ENCODE results near the gene HPCAL1.

DNA sequence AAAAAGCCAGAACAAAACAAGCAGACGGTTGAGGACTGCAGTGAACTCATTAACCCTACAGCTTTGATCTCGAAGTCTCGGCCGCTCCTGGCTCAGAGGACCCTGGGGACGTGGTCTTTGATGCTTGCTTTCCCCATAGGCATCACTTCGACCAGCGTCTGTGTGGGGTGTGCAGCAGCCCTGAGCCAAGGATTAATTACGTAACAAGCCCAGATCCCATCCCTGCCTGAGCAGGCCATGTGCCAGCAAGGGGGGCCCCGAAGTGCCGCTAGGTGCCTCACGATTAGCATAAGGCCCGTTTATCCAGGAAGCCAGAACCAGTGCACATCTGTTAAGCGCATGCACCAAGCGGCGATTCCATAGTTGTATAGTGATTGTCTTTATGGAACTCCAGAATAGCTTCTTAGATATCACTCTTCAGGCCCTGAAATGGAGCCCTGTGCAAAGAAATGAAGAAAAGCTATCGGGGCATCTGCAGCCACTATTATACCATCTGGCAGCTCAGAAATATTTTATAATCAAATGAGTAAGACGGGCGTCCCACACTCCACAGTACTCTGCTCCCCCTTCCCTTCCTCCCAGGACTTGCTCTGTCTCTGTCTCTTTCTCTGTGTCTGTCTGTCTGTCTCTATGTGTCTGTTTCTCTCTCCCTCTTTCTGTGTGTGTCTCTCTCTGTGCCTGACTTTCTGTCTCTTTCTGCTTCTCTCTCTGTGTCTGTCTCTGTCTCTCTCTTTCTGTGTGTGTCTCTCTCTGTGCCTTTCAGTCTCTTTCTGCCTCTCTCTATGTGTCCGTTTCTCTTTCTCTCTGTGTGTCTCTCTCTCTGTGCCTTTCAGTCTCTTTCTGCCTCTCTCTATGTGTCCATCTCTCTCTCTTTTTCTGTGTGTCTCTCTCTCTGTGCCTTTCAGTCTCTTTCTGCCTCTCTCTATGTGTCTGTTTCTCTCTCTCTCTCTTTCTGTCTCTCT is 41.7 kb downstream of the HPCAL1 start:
- TF ChIP-seq, protein P1, sequence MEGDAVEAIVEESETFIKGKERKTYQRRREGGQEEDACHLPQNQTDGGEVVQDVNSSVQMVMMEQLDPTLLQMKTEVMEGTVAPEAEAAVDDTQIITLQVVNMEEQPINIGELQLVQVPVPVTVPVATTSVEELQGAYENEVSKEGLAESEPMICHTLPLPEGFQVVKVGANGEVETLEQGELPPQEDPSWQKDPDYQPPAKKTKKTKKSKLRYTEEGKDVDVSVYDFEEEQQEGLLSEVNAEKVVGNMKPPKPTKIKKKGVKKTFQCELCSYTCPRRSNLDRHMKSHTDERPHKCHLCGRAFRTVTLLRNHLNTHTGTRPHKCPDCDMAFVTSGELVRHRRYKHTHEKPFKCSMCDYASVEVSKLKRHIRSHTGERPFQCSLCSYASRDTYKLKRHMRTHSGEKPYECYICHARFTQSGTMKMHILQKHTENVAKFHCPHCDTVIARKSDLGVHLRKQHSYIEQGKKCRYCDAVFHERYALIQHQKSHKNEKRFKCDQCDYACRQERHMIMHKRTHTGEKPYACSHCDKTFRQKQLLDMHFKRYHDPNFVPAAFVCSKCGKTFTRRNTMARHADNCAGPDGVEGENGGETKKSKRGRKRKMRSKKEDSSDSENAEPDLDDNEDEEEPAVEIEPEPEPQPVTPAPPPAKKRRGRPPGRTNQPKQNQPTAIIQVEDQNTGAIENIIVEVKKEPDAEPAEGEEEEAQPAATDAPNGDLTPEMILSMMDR (IDR thresholded peaks at IDR 0.05): no peak
- TF ChIP-seq ZFX (IDR thresholded peaks at IDR 0.05; ENCODE audit: borderline replicate concordance): no peak

All from 22Rv1 (cell line).